ENCODE data around the gene NCOA7. TPM values are rescaled to one million over a fixed set of nuclear protein-coding genes. Genes with fewer than 3 reads are reported as not detected.

Gene NCOA7
- total and polyA plus RNA-seq, 10 of the 15 experiments (the other 5 are each of a cell fraction or from before 2014, with no cell fraction given), result 18.9 to 50.3 (median 34.2) TPM

GRCh38 chr6:125839879-125840278 lies 49.1 kb downstream of the NCOA7 start:
- no peak for TF ChIP-seq ZNF622 (IDR thresholded peaks at IDR 0.05)
- no peak for TF ChIP-seq HDGF (IDR thresholded peaks at IDR 0.05)
- no peak for TF ChIP-seq ZBTB11 (CRISPR knock-in tag; IDR thresholded peaks at IDR 0.05)
- TF ChIP-seq ZSCAN29 (IDR thresholded peaks at IDR 0.05), result no peak
- no peak for TF ChIP-seq YY1 (IDR thresholded peaks at IDR 0.05; ENCODE audit: low read depth, low read length)
- no peak for TF ChIP-seq NFYB (IDR thresholded peaks at IDR 0.05; ENCODE audit: insufficient read depth, low read depth, low read length)
- no peak for TF ChIP-seq ZNF24 (IDR thresholded peaks at IDR 0.05)
- TF ChIP-seq EGR1 (IDR thresholded peaks at IDR 0.05; ENCODE audit: borderline replicate concordance in 1 of 2, low read depth in 2 of 2, low read length in 2 of 2), result no peak
- TF ChIP-seq SIN3A (IDR thresholded peaks at IDR 0.05; ENCODE audit: low read depth, low read length), result no peak
- TF ChIP-seq BCLAF1 (IDR thresholded peaks at IDR 0.05), result no peak
- TF ChIP-seq, protein P1, sequence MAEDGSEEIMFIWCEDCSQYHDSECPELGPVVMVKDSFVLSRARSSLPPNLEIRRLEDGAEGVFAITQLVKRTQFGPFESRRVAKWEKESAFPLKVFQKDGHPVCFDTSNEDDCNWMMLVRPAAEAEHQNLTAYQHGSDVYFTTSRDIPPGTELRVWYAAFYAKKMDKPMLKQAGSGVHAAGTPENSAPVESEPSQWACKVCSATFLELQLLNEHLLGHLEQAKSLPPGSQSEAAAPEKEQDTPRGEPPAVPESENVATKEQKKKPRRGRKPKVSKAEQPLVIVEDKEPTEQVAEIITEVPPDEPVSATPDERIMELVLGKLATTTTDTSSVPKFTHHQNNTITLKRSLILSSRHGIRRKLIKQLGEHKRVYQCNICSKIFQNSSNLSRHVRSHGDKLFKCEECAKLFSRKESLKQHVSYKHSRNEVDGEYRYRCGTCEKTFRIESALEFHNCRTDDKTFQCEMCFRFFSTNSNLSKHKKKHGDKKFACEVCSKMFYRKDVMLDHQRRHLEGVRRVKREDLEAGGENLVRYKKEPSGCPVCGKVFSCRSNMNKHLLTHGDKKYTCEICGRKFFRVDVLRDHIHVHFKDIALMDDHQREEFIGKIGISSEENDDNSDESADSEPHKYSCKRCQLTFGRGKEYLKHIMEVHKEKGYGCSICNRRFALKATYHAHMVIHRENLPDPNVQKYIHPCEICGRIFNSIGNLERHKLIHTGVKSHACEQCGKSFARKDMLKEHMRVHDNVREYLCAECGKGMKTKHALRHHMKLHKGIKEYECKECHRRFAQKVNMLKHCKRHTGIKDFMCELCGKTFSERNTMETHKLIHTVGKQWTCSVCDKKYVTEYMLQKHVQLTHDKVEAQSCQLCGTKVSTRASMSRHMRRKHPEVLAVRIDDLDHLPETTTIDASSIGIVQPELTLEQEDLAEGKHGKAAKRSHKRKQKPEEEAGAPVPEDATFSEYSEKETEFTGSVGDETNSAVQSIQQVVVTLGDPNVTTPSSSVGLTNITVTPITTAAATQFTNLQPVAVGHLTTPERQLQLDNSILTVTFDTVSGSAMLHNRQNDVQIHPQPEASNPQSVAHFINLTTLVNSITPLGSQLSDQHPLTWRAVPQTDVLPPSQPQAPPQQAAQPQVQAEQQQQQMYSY (CRISPR knock-in tag; IDR thresholded peaks at IDR 0.05), result no peak
- no peak for TF ChIP-seq ZNF384 (IDR thresholded peaks at IDR 0.05; ENCODE audit: borderline replicate concordance, low read depth, low read length)
- TF ChIP-seq POU2F2 (IDR thresholded peaks at IDR 0.05; ENCODE audit: borderline replicate concordance, low read depth, low read length), result no peak
- no peak for TF ChIP-seq NR2C1 (IDR thresholded peaks at IDR 0.05)
- 48% methylated on average over 1 of the region's 1 CpG for WGBS (ENCODE audit: insufficient coverage, insufficient replicate concordance, low lambda C conversion rate, missing lambda C conversion rate)
- intact Hi-C loops (cut with micrococcal nuclease; ENCODE audit: unreplicated experiment), result no loop called here

More at GRCh38 chr6:125839879-125840278, 49.1 kb downstream of the NCOA7 start:
- ChIA-PET SMC1A (ENCODE audit: uncharacterized antibody, unreplicated experiment) (interaction anchor here (0.9 to 13.4 kb wide), 5 partner anchors 8 to 47 kb away, joined by 3 to 161 read pairs (median 4); partner anchors contain the start of gene NCOA7), RAD21 (ENCODE audit: unreplicated experiment) (interaction anchor here (0.7 to 1.2 kb wide), 4 partner anchors 20 to 58 kb away, joined by 3 to 6 read pairs (median 4); partner anchors contain the start of gene NCOA7), POLR2A (interaction anchor here (0.6 to 1.0 kb wide), 2 partner anchors 36 to 51 kb away, joined by 3 to 5 read pairs; no protein-coding TSS in a partner anchor), CTCF (interaction anchor here (0.6 to 2.1 kb wide), 14 partner anchors 10 to 118 kb away, joined by 3 to 7 read pairs (median 3); partner anchors contain the start of gene HINT3)
- in situ Hi-C loops (cut with MboI), result no loop called here
- Histone ChIP-seq H3K4me1 (ENCODE audit: control insufficient read depth, insufficient read depth, low read length) (no peaks in the 10 kb centered on the region), H3K9me3 (replicated peaks; ENCODE audit: control insufficient read depth, insufficient read depth, low read length) (no peaks in the 10 kb centered on the region), H3K79me2 (ENCODE audit: control insufficient read depth, insufficient read depth, low read length) (peaks cover 7% of the 10 kb centered on the region), H3K27me3 (replicated peaks in 1 of 2; ENCODE audit: control insufficient read depth in 2 of 2, insufficient read depth in 2 of 2, low read length in 1 of 2) (no peaks in the 10 kb centered on the region), H2AFZ (ENCODE audit: control insufficient read depth, low read depth, low read length) (no peak overlapping the region), H4K20me1 (ENCODE audit: control insufficient read depth, insufficient read depth) (no peaks in the 10 kb centered on the region), H3K4me2 (ENCODE audit: control insufficient read depth, insufficient read depth) (no peak overlapping the region), H3K4me3 (no peak overlapping the region), H3K36me3 (ENCODE audit: control insufficient read depth in 2 of 2, insufficient read depth in 2 of 2, low read length in 1 of 2) (no peaks in the 10 kb centered on the region), H3K9ac (ENCODE audit: control insufficient read depth, insufficient read depth, low read length) (no peak overlapping the region), H3K27ac (ENCODE audit: control insufficient read depth, insufficient read depth) (no peak overlapping the region)
- BruUV-seq (replicated peaks), result no TSS peak
- DNase-seq (ENCODE audit: low read depth, low spot score), result no peak
- no peak for ATAC-seq
- FAIRE-seq, result no peak

All from GM12878 (cell line).